ENCODE measurements around the gene EMSY.
"Not testable (repeated sequence)": the region's sequence is repeated elsewhere in the genome, so short reads cannot be mapped to it uniquely, and the experiment has no call there.

The EMSY gene

GRCh38 chr11:76572181-76572875, 127.5 kb downstream of the EMSY start:
- not testable (repeated sequence) for DNase-seq (ENCODE audit: low read depth)

DNA sequence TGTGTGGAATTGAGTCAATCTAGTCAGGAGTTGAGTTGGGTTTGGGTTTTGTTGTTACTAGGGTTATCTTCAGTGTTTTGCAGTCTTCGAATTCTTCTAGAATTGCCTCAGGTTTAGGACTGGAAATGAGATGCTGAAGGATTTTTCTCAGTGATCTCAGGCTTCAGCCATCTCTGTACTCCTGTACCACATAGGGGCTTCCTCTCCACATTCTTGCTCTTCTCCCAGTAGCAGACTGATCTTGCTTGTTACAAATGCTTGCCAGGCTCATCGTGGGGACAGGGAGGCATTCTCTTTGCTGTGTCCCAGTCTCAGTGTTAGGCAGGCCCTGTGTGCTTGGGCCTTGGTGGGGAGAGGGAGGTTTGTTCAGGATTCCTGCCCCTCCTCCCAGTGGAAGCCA, 129.6 kb downstream of the EMSY start:
- peak; percentile 68 for DNase-seq (ENCODE audit: low read depth)

DNA sequence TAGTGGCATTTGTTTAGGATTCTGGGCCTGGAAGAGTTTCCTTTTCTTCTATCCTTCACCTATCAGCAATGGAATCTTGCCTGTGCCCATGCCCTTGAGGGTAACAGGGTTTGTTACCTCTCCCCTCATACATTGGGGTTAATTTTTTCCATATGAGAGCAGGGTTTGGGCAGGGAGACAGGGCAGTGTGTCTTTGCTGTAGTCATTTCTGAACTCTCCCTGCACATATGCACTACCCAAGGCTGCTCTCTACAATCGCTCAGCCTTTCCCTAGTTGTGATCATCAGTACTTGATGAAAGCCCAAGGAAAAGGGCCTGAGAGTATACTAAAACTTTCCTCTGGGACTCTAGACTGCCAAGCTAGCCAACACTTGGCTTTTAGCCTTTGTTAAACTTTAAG, 130.1 kb downstream of the EMSY start:
- no peak for DNase-seq (ENCODE audit: low read depth)

- DNase-seq (ENCODE audit: low read depth): peak; percentile 93
Observed at GRCh38 chr11:76577226-76577920, 132.6 kb downstream of the EMSY start.

- no peak for DNase-seq (ENCODE audit: low read depth)
Observed at GRCh38 chr11:76577921-76578653, 133.3 kb downstream of the EMSY start.

DNA sequence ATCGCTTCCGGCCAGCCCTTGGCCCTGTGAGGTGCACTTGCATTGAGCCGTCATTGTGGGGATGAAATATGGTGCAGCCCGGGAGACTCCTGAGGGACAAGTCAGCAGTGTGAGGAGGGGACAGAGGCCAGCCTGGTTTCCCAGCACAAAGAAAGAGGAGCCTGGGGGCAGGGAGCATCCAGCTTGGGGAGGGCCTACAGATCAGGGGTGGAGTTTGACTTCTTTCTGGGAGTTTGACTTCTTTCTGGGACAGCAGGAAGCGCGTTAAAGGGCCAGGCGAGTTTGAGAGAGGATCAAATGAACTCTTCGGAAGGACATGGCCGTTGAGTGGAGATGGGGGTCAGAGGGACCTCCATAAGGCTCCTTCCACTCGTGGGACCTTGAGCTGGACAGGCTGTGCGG, 133.8 kb downstream of the EMSY start:
- no peak for DNase-seq (ENCODE audit: low read depth)

DNA sequence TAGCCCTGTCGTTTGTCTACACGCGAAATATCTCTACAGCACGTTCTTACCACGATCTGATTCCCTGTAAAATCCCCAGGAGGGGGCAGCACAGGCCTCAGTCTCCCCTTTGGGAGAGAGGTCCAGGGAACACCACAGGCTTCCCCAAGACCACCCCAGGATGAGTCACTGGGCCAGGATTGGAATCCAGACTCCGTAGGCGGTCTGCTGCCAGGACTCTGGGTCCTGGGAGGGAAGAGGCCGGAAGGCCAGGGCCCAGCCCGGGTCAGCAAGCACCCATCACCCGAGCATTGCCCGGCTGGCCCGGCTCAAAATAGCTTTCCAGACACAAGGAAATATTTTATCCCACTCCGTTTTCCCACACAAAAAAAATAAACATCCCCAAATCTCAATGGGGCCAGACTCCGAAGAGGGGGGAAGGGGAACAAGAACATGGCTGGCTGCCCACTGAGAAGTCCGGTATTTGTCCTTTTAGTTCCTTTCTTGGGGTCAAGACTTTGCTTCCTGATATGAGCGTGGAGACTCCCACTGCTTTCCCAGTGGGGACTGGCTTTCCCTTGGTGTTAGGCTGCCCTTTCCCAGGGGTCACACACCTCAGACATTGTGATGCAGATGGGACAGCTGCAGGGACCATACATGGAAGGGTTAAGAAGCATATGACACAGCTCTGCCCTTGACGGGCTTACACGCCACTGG, 134.4 kb downstream of the EMSY start:
- DNase-seq (ENCODE audit: low read depth): no peak

- no peak for DNase-seq (ENCODE audit: low read depth)
Observed at GRCh38 chr11:76579752-76580151, 134.9 kb downstream of the EMSY start.

- not testable (repeated sequence) for DNase-seq (ENCODE audit: low read depth)
Observed at GRCh38 chr11:76582471-76582870, 137.7 kb downstream of the EMSY start.

- DNase-seq (ENCODE audit: low read depth): no peak
Observed at GRCh38 chr11:76587820-76588454, 143.1 kb downstream of the EMSY start.

DNA sequence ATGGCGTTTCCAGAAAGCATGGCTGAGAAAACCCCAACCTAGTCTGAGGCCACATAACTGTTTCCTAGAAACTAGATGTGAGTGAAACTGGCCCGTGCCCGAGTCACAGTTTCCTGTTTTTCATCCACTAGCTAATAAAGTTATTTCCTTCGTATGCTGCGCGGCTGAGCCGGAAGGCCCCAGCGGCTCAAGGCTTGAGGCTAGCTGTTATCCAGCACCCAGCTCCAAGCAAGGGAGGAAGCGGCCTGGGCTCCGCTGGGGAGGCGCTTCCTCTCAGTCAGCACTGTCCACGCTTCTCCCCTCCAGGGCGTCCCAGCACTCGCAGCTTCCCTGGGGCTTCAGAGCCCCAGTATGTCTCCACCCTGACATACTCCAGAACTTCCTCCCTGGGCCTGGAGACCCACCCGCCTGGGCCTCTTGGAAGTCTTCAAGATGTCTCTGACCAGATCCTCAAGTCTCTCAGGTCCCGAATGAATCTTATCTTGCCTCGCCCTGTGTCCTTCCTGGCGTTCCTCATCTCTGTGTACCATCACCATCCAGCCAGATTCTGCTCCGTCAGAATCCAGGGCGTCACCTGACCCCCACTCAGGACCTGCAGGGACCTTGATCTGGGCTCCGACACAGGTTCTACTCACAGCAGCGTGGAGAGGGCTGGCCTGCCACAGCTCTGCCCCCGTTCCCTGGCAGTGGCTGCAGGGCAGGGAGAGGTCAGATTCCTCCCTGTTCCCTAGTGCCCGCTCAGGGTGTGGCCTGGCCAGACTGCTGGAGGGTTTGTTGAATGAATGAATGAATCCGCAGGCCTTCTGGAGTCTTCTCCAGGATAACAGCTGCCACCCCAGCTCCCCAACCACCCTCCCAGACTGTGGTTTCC, 143.9 kb downstream of the EMSY start:
- peak; percentile 37 for DNase-seq (ENCODE audit: low read depth)

DNA sequence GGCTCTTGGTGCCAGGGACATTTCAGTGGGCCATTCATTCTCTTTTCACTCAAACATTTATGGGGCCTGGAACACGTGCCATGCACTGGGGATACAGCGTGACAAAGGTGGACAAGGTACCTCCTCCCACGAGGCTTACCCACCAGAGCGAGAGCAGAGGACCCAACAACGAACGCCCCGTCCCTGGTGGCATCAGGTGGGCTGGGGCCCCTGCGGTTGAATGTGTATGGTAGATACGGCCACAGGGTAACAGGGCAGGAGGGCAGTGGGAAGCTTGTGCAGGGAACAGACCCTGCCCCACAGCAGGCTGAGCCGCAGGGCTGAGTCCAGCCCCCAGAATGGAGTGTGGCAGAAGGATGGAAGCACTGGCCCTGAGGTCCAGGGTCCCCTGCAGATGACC, 144.7 kb downstream of the EMSY start:
- no peak for DNase-seq (ENCODE audit: low read depth)

DNA sequence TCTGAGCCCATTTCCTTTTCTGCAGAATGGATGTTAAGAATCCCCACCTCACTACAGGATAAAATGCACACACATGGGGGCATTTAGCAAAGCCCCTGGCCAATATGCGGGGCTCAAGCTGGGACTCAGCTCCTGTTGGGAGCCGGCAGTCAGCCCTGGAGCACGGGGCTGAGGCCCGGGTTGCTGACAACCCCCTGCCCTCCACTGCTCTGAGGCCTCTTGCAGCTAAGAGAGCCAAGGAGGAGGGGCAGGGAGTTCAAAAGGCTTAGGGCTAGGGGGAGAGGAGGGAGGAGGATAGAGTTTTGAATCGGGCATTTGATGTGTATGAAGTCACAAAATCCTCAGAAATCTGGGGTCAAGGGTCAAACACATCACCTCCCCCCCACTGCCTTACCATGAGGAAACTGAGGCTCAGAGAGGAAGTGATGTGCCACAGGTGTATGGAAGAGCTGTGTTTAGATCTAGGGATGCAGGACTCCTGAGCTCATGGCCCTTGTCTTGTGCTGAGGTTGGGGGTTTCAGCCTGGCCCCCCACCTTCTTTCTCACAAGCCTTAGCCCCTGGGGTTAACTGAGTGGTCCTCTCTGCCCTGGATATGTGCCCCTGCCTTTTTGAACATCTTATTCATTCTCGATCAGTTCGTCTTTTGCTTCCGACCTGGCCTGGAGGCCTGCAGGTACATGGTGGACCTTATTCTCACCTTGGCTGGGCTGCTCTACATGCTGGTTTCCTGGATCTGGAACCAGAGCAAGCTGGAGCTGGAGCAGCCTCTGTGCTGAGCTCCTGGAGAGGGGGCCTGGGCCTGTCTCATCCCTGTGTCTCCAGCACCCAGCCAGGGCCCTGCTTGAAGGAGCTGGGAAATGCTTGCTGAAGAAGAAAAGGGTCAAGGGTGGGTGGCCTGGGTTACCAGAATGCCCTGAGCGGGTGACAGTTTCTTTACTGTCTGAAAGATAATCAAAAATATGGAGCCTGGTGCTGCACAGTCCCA, 145.4 kb downstream of the EMSY start:
- DNase-seq (ENCODE audit: low read depth): no peak

DNA sequence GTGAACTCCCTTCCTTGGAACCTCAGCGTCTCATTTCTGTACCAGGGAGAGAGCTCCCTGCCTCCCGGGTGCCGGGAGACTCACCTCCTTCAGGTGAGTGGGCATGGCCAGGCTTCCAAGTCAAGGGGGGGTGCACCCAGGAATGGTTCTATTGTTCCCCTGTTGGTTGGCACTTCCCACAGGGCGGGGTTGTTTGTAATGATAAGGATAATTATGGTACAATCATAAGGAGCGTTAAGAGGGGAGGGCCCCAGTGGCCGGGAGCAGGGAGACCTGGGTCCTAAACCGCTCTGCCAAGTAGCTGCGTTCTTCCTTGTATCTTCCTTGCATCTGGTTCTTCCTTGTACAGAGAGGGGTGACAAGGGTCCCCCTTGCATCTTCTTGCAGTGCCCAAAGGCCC, 146.6 kb downstream of the EMSY start:
- no peak for DNase-seq (ENCODE audit: low read depth)

GRCh38 chr11:76592025-76592914, 147.5 kb downstream of the EMSY start:
- DNase-seq (ENCODE audit: low read depth): no peak

- DNase-seq (ENCODE audit: low read depth): no peak
Observed at GRCh38 chr11:76592961-76593360, 148.1 kb downstream of the EMSY start.

DNA sequence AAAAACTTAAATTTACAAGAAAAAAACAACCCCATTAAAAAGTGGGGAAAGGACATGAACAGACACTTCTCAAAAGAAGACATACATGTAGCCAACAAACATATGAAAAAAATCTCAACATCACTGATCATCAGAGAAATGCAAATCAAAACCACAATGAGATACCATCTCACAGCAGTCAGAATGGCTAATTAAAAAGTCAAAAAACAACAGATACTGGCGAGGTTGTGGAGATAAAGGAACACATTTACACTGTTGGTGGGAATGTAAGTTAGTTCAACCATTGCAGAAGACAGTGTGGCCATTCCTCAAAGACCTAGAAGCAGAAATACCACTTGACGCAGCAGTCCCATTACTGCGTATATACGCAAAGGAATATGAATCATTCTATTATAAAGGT, 150.3 kb downstream of the EMSY start:
- DNase-seq (ENCODE audit: low read depth): not testable (repeated sequence)

DNA sequence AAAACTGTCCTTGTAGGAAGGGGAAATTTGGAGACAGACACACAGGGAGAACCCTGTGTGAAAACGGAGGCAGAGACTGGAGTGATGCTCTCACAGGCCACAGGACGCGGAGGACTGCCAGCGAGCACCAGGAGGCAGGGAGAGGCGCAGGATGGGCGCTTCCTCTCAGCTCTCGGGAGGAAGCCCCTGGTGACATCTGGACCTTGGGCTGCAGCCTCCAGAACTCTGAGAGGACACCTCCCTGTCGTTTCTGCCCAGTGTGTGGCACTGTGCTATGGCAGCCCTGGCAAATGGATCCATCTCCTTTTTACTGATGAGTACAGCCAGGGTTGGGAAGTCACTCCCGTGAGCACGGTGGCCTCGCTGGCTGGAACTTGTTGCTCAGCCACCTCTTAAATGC, 151.8 kb downstream of the EMSY start:
- DNase-seq (ENCODE audit: low read depth): no peak

Measured in EH (cell line).